GM19452 (cell line): ENCODE results near the gene NOC2L.

Experiments used
- ATAC-seq: cut with Tn5 transposase; IDR thresholded peaks from one replicate; pipeline ENCODE4 v1.9.1; 2021; ENCODE audit not compliant: unreplicated experiment

NOC2L gene

GRCh38 chr1:917466-918091 is 41.5 kb downstream of the NOC2L start:
- ATAC-seq: no peak

GRCh38 chr1:917076-917459 is 42.0 kb downstream of the NOC2L start:
- ATAC-seq: no peak

- no peak for ATAC-seq
Measured at GRCh38 chr1:916173-917075, 42.6 kb downstream of the NOC2L start.

- ATAC-seq: no peak
Measured at GRCh38 chr1:915295-916172, 43.5 kb downstream of the NOC2L start.

- no peak for ATAC-seq
Measured at GRCh38 chr1:914891-915280, 44.2 kb downstream of the NOC2L start.

GRCh38 chr1:914131-914890 is 44.7 kb downstream of the NOC2L start:
- ATAC-seq: no peak

- ATAC-seq: no peak
Measured at GRCh38 chr1:913491-914130, 45.4 kb downstream of the NOC2L start.

GRCh38 chr1:912740-913301 is 46.2 kb downstream of the NOC2L start:
- ATAC-seq: no peak

GRCh38 chr1:911875-912739 is 46.9 kb downstream of the NOC2L start:
- ATAC-seq: no peak

GRCh38 chr1:910881-911721 is 48.0 kb downstream of the NOC2L start:
- no peak for ATAC-seq

- no peak for ATAC-seq
Measured at GRCh38 chr1:910311-910880, 48.7 kb downstream of the NOC2L start.

- no peak for ATAC-seq
Measured at GRCh38 chr1:909861-910310, 49.2 kb downstream of the NOC2L start.

- no peak for ATAC-seq
Measured at GRCh38 chr1:908661-909060, 50.4 kb downstream of the NOC2L start.

- no peak for ATAC-seq
Measured at GRCh38 chr1:907611-908451, 51.2 kb downstream of the NOC2L start.

GRCh38 chr1:906600-907420 is 52.2 kb downstream of the NOC2L start:
- no peak for ATAC-seq
